Astrocyte of the cerebellum (primary cell): ENCODE results near the gene TRAPPC12.

Experiments
- DNase-seq: peaks from one replicate; pipeline ENCODE4 v3.0.0-alpha.2; 2011; ENCODE audit warnings: low read depth
- H3K4me3 ChIP-seq: 2 replicates; pipeline ENCODE4 v1.5.1; 2011; ENCODE audit warnings: mild to moderate bottlenecking, low read depth, low read length, moderate library complexity
- CTCF ChIP-seq: IDR thresholded peaks from 2 replicates; pipeline ENCODE4 v1.5.1; 2012; ENCODE audit warnings: low read length, low read depth, moderate library complexity, mild to moderate bottlenecking; ENCODE audit errors: missing control alignments
- in situ Hi-C: cut with HindIII; loops from 2 replicates; pipeline ENCODE4 v1.10.0; 2017; ENCODE audit warnings: low sequenced_read_pairs

The TRAPPC12 gene

GRCh38 chr2:3487432-3487831 lies 107.9 kb downstream of the TRAPPC12 start:
- in situ Hi-C loops: no loop called here
- TF ChIP-seq CTCF: no peak
- no peak for DNase-seq
- H3K4me3 ChIP-seq: no peak overlapping the region

- TF ChIP-seq CTCF: no peak
- in situ Hi-C loops: no loop called here
- no peak for DNase-seq
- no peak overlapping the region for H3K4me3 ChIP-seq
Observed at GRCh38 chr2:3488061-3488531, 108.6 kb downstream of the TRAPPC12 start.

GRCh38 chr2:3488855-3489763 lies 109.6 kb downstream of the TRAPPC12 start:
- DNase-seq: no peak
- no peak for TF ChIP-seq CTCF
- in situ Hi-C loops: no loop called here
- H3K4me3 ChIP-seq: no peak overlapping the region

GRCh38 chr2:3489764-3490115 lies 110.2 kb downstream of the TRAPPC12 start:
- no peak for TF ChIP-seq CTCF
- in situ Hi-C loops: no loop called here
- no peak for DNase-seq
- no peak overlapping the region for H3K4me3 ChIP-seq

- in situ Hi-C loops: no loop called here
- no peak for TF ChIP-seq CTCF
- no peak overlapping the region for H3K4me3 ChIP-seq
- no peak for DNase-seq
Observed at GRCh38 chr2:3490191-3491170, 111.0 kb downstream of the TRAPPC12 start.

- no peak overlapping the region for H3K4me3 ChIP-seq
- in situ Hi-C loops: no loop called here
- DNase-seq: no peak
- no peak for TF ChIP-seq CTCF
Observed at GRCh38 chr2:3491306-3491705, 111.8 kb downstream of the TRAPPC12 start.
